Neural cell (in vitro differentiated cells): Measurements from ENCODE around the gene TASL.

Experiments used
- CTCF ChIP-seq: fragments of 450-650 bp; IDR thresholded peaks from 2 replicates; pipeline ENCODE4 v1.5.1; 2014; ENCODE audit warnings: antibody characterized with exemption, mild to moderate bottlenecking, moderate library complexity; ENCODE audit not compliant: poor library complexity, severe bottlenecking
- EP300 ChIP-seq: fragments of 450-650 bp; conservative IDR thresholded peaks from 2 replicates; pipeline ENCODE4 v1.6.1; 2014; ENCODE audit warnings: antibody characterized with exemption, mild to moderate bottlenecking, moderate library complexity; ENCODE audit not compliant: poor library complexity, severe bottlenecking
- EZH2 ChIP-seq: fragments of 200-600, 300-800 bp; shearing (Covaris generic), sonication (generic); IDR thresholded peaks from 2 replicates; pipeline ENCODE4 v1.6.1; 2014; ENCODE audit warnings: antibody characterized with exemption, low read length, borderline replicate concordance, mild to moderate bottlenecking; ENCODE audit not compliant: insufficient read depth, poor library complexity, severe bottlenecking
- POLR2AphosphoS5 ChIP-seq: IDR thresholded peaks from 2 replicates; pipeline ENCODE4 v1.6.1; 2012
- RAD21 ChIP-seq: fragments of 450-650 bp; conservative IDR thresholded peaks from 2 replicates; pipeline ENCODE4 v1.6.1; 2014; ENCODE audit warnings: antibody characterized with exemption, mild to moderate bottlenecking, moderate library complexity
- SMC3 ChIP-seq: fragments of 450-650 bp; conservative IDR thresholded peaks from 2 replicates; pipeline ENCODE4 v1.6.1; 2014; ENCODE audit warnings: antibody characterized with exemption, mild to moderate bottlenecking, moderate library complexity; ENCODE audit not compliant: poor library complexity
- TAF1 ChIP-seq: IDR thresholded peaks from 2 replicates; pipeline ENCODE4 v1.6.1; 2012; ENCODE audit warnings: low read depth
- TF ChIP-seq, protein P1 (sequence below): IDR thresholded peaks from 2 replicates; pipeline ENCODE4 v1.6.1; 2012; ENCODE audit warnings: borderline replicate concordance

DNA sequence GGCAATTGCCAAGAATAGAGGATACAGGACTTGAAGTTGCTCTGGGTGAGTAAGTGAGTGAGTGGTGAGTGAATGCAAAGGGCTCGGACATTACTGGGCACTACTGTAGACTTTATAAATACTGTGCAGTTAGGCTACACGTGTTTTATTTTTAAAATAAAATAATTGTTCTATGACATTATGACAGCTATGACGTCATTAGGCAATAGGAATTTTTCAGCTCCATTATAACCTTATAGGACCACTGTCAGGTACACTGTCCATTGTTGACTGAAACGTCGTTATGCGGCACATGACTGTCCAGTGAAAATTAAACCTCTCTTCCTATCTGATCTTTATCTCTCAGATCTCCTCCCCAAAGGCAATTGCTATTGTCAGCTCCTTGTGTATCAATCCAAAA is 5.1 kb upstream of the TASL start:
- no peak for TF ChIP-seq CTCF
- TF ChIP-seq RAD21, result no peak
- TF ChIP-seq EZH2, result no peak
- no peak for TF ChIP-seq POLR2AphosphoS5
- no peak for TF ChIP-seq SMC3
- TF ChIP-seq EP300, result no peak
- TF ChIP-seq, protein P1, sequence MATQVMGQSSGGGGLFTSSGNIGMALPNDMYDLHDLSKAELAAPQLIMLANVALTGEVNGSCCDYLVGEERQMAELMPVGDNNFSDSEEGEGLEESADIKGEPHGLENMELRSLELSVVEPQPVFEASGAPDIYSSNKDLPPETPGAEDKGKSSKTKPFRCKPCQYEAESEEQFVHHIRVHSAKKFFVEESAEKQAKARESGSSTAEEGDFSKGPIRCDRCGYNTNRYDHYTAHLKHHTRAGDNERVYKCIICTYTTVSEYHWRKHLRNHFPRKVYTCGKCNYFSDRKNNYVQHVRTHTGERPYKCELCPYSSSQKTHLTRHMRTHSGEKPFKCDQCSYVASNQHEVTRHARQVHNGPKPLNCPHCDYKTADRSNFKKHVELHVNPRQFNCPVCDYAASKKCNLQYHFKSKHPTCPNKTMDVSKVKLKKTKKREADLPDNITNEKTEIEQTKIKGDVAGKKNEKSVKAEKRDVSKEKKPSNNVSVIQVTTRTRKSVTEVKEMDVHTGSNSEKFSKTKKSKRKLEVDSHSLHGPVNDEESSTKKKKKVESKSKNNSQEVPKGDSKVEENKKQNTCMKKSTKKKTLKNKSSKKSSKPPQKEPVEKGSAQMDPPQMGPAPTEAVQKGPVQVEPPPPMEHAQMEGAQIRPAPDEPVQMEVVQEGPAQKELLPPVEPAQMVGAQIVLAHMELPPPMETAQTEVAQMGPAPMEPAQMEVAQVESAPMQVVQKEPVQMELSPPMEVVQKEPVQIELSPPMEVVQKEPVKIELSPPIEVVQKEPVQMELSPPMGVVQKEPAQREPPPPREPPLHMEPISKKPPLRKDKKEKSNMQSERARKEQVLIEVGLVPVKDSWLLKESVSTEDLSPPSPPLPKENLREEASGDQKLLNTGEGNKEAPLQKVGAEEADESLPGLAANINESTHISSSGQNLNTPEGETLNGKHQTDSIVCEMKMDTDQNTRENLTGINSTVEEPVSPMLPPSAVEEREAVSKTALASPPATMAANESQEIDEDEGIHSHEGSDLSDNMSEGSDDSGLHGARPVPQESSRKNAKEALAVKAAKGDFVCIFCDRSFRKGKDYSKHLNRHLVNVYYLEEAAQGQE, result no peak
- no peak for TF ChIP-seq TAF1
